Mesendoderm (in vitro differentiated cells): Measurements from ENCODE around the gene ARHGAP42.

ENCODE experiments used
- DNase-seq: peaks from one replicate; pipeline ENCODE4 v3.0.0; 2013
- H2AK5ac ChIP-seq: 2 replicates; pipeline ENCODE4 v1.6.1; 2013; ENCODE audit warnings: low read length, inconsistent platforms
- H2BK120ac ChIP-seq: 2 replicates; pipeline ENCODE4 v1.6.1; 2013; ENCODE audit warnings: low read depth, mild to moderate bottlenecking, low read length, moderate library complexity, mixed read lengths
- H2BK15ac ChIP-seq: replicated peaks from 2 replicates; pipeline ENCODE4 v1.6.1; 2013; ENCODE audit warnings: low read depth, mild to moderate bottlenecking, moderate library complexity
- H2BK5ac ChIP-seq: 2 replicates; pipeline ENCODE4 v1.6.1; 2013; ENCODE audit warnings: low read length, inconsistent platforms
- H3K18ac ChIP-seq: 2 replicates; pipeline ENCODE4 v1.6.1; 2013; ENCODE audit warnings: mild to moderate bottlenecking, low read length, mixed read lengths
- H3K23ac ChIP-seq: one replicate; pipeline ENCODE4 v1.6.1; 2013; ENCODE audit warnings: low read length
- H3K27ac ChIP-seq: 2 replicates; pipeline ENCODE4 v1.5.1; 2013; ENCODE audit warnings: low read depth, mild to moderate bottlenecking, inconsistent platforms, low read length, moderate library complexity
- H3K27me3 ChIP-seq: 2 replicates; pipeline ENCODE4 v1.6.1; 2013; ENCODE audit warnings: low read length, control low read depth, mild to moderate bottlenecking, inconsistent platforms; ENCODE audit not compliant: insufficient read depth, poor library complexity
- H3K36me3 ChIP-seq: 2 replicates; pipeline ENCODE4 v1.6.1; 2013; ENCODE audit warnings: low read length, inconsistent platforms; ENCODE audit not compliant: control insufficient read depth, insufficient read depth
- H3K4ac ChIP-seq: one replicate; pipeline ENCODE4 v1.6.1; 2013; ENCODE audit warnings: low read depth, mild to moderate bottlenecking, low read length, moderate library complexity
- H3K4me1 ChIP-seq: 2 replicates; pipeline ENCODE4 v1.6.1; 2013; ENCODE audit warnings: low read depth, low read length, inconsistent platforms; ENCODE audit not compliant: control insufficient read depth
- H3K4me2 ChIP-seq: 2 replicates; pipeline ENCODE4 v1.6.1; 2013; ENCODE audit warnings: low read length
- H3K4me3 ChIP-seq: 2 replicates; pipeline ENCODE4 v1.5.1; 2013; ENCODE audit warnings: mild to moderate bottlenecking, low read length
- H3K56ac ChIP-seq: one replicate; pipeline ENCODE4 v1.6.1; 2013; ENCODE audit warnings: low read length
- H3K79me1 ChIP-seq: 2 replicates; pipeline ENCODE4 v1.6.1; 2013; ENCODE audit warnings: low read length, inconsistent platforms
- H3K79me2 ChIP-seq: 2 replicates; pipeline ENCODE4 v1.6.1; 2013; ENCODE audit warnings: mild to moderate bottlenecking, low read length; ENCODE audit not compliant: control insufficient read depth, insufficient read depth
- H3K9ac ChIP-seq: 2 replicates; pipeline ENCODE4 v1.6.1; 2013; ENCODE audit warnings: low read length, inconsistent platforms
- H4K5ac ChIP-seq: one replicate; pipeline ENCODE4 v1.6.1; 2013; ENCODE audit warnings: low read length
- H4K8ac ChIP-seq: one replicate; pipeline ENCODE4 v1.6.1; 2013; ENCODE audit warnings: low read depth, mild to moderate bottlenecking, control low read depth, low read length, moderate library complexity
- WGBS: extraction: QIAGEN DNeasy Blood & Tissue Kit; methylation state at CpG from one replicate; pipeline ENCODE4 v1.1.7; 2013; ENCODE audit warnings: low lambda C conversion rate, missing lambda C conversion rate; ENCODE audit not compliant: insufficient coverage; ENCODE audit errors: extremely low coverage; 5-methylcytosine and 5-hydroxymethylcytosine counted together

The ARHGAP42 gene

GRCh38 chr11:100925935-100926334 is 238.8 kb downstream of the ARHGAP42 start:
- Histone ChIP-seq H2BK5ac (no peak overlapping the region), H4K8ac (no peak overlapping the region), H2BK120ac (no peak overlapping the region), H3K56ac (no peak overlapping the region), H3K27me3 (no peaks in the 10 kb centered on the region), H3K36me3 (no peaks in the 10 kb centered on the region), H3K23ac (no peak overlapping the region), H3K4ac (no peak overlapping the region), H3K79me2 (no peaks in the 10 kb centered on the region), H3K79me1 (no peaks in the 10 kb centered on the region), H3K4me3 (no peak overlapping the region), H3K9ac (no peak overlapping the region), H3K18ac (no peak overlapping the region), H3K4me1 (peaks cover 2% of the 10 kb centered on the region), H3K27ac (no peak overlapping the region), H2AK5ac (no peak overlapping the region), H3K4me2 (no peak overlapping the region), H4K5ac (no peak overlapping the region), H2BK15ac (no peak overlapping the region)
- no peak for DNase-seq
- WGBS, result no CpG with 5 or more reads among the region's 3 CpGs

- H2BK15ac ChIP-seq, result no peak overlapping the region
- no peak overlapping the region for H3K4ac ChIP-seq
- H3K23ac ChIP-seq, result no peak overlapping the region
- no peak overlapping the region for H3K4me2 ChIP-seq
- H3K4me3 ChIP-seq, result no peak overlapping the region
- peaks cover 2% of the 10 kb centered on the region for H3K4me1 ChIP-seq
- no peak overlapping the region for H3K27ac ChIP-seq
- H3K79me1 ChIP-seq, result no peaks in the 10 kb centered on the region
- no peaks in the 10 kb centered on the region for H3K36me3 ChIP-seq
- no peak overlapping the region for H2BK120ac ChIP-seq
- H4K8ac ChIP-seq, result no peak overlapping the region
- no peaks in the 10 kb centered on the region for H3K79me2 ChIP-seq
- H2BK5ac ChIP-seq, result no peak overlapping the region
- H3K27me3 ChIP-seq, result no peaks in the 10 kb centered on the region
- H3K56ac ChIP-seq, result no peak overlapping the region
- DNase-seq, result peak; percentile 43
- no peak overlapping the region for H3K9ac ChIP-seq
- no peak overlapping the region for H2AK5ac ChIP-seq
- no peak overlapping the region for H3K18ac ChIP-seq
- WGBS, result no CpG with 5 or more reads among the region's 5 CpGs
- no peak overlapping the region for H4K5ac ChIP-seq
These were observed 240.5 kb downstream of the ARHGAP42 start for GRCh38 chr11:100927579-100927978.

DNA sequence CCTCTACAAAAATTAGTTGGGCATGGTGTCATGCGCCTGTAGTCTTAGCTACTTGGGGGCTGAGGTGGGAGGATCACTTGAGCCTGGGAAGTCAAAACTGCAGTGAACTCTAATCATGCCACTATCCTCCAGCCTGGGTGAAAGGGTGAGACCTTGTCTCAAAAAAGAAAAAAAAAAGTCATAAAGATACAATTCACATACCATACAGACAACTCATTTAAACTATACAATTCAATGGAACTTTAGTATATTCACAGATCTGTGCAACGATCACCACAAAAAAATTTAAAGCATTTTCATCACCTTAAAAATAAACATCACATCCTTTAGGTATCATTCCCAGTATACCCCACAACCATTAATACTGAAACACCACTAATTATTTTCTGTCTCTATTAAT is 241.3 kb downstream of the ARHGAP42 start:
- no peaks in the 10 kb centered on the region for H3K36me3 ChIP-seq
- H2BK5ac ChIP-seq, result no peak overlapping the region
- no peak overlapping the region for H3K27ac ChIP-seq
- no peak overlapping the region for H4K5ac ChIP-seq
- no peak overlapping the region for H4K8ac ChIP-seq
- whole genome bisulfite sequencing, result 100% methylated on average over 1 of the region's 2 CpGs
- H3K27me3 ChIP-seq, result no peaks in the 10 kb centered on the region
- H3K4me2 ChIP-seq, result no peak overlapping the region
- H3K79me2 ChIP-seq, result no peaks in the 10 kb centered on the region
- H3K4me1 ChIP-seq, result peaks cover 2% of the 10 kb centered on the region
- no peak overlapping the region for H2BK120ac ChIP-seq
- no peak overlapping the region for H3K56ac ChIP-seq
- no peak overlapping the region for H3K4me3 ChIP-seq
- no peak overlapping the region for H3K4ac ChIP-seq
- H2BK15ac ChIP-seq, result no peak overlapping the region
- H3K9ac ChIP-seq, result no peak overlapping the region
- no peak overlapping the region for H3K23ac ChIP-seq
- no peak overlapping the region for H2AK5ac ChIP-seq
- H3K18ac ChIP-seq, result no peak overlapping the region
- H3K79me1 ChIP-seq, result no peaks in the 10 kb centered on the region
- no peak for DNase-seq

DNA sequence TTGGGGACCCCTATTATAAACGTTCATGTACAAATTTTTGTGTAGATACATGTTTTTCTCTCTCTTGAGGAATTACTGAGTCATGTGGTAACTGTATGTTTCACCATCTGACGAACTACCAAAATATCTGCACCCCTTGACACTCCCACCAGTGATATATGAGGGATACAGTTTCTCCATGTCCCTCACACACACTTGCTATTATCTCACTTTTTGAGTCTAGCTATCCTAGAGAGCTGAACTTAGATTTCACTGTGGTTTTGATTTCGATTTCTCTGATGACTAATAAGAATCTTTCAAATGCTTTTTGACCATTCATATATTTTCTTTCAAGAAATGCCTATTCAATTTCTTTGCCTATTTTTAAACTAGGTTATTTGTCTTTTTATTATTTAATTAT is 242.3 kb downstream of the ARHGAP42 start:
- no peak for DNase-seq
- H3K4me2 ChIP-seq, result no peak overlapping the region
- no CpG with 5 or more reads among the region's 3 CpGs for WGBS

DNA sequence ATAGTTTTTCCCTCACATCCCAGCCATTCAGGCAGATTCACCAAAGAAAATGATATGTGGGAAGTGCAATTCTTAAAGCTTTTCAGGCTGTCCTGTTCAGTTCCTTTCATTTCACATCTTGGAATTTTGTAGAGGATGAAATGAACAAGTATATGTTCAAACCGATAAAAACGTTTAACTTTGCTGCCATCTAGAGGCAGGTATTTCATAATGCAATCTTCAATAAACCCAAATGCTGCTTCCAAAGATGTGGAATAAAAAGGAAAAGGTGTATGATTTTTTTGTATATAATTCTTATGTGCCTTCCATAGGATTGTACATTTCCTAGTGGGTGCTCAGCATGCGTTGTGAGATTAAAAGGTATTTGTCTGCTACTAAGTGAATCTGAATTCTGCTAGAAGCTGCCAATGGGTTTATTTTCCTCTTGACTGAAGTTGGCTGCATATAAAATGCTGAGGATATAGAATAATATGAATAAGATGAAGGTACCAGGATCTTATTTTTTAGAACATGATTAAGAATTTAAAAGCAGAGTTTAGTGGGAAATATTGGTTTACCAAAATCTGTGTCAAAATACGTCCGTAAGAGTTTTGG is 243.2 kb downstream of the ARHGAP42 start:
- Histone ChIP-seq H2BK5ac (no peak overlapping the region), H4K8ac (no peak overlapping the region), H3K79me1 (no peaks in the 10 kb centered on the region), H3K56ac (no peak overlapping the region), H2AK5ac (no peak overlapping the region), H3K4me1 (peaks cover 2% of the 10 kb centered on the region), H3K27ac (no peak overlapping the region), H2BK15ac (no peak overlapping the region), H2BK120ac (no peak overlapping the region), H3K4me2 (no peak overlapping the region), H3K27me3 (no peaks in the 10 kb centered on the region), H3K36me3 (no peaks in the 10 kb centered on the region), H3K79me2 (no peaks in the 10 kb centered on the region), H4K5ac (no peak overlapping the region), H3K4me3 (no peak overlapping the region), H3K18ac (no peak overlapping the region), H3K9ac (no peak overlapping the region), H3K4ac (no peak overlapping the region), H3K23ac (no peak overlapping the region)
- DNase-seq, result peak; percentile 63
- WGBS, result no CpG with 5 or more reads among the region's 5 CpGs

More for the DNA sequence above, 242.3 kb downstream of the ARHGAP42 start:
- Histone ChIP-seq H3K4ac (no peak overlapping the region), H3K79me1 (no peaks in the 10 kb centered on the region), H2AK5ac (no peak overlapping the region), H3K56ac (no peak overlapping the region), H3K36me3 (no peaks in the 10 kb centered on the region), H4K5ac (no peak overlapping the region), H2BK5ac (no peak overlapping the region), H2BK120ac (no peak overlapping the region), H3K23ac (no peak overlapping the region), H3K18ac (peak overlapping the region; percentile 30), H3K27ac (no peak overlapping the region), H2BK15ac (no peak overlapping the region), H3K9ac (no peak overlapping the region), H3K4me3 (no peak overlapping the region), H3K27me3 (no peaks in the 10 kb centered on the region), H3K4me1 (peaks cover 2% of the 10 kb centered on the region), H4K8ac (no peak overlapping the region), H3K79me2 (no peaks in the 10 kb centered on the region)

- WGBS, result no CpG with 5 or more reads among the region's 3 CpGs
- H3K18ac ChIP-seq, result no peak overlapping the region
These were observed 245.5 kb downstream of the ARHGAP42 start for GRCh38 chr11:100932474-100933100.

More at GRCh38 chr11:100932474-100933100, 245.5 kb downstream of the ARHGAP42 start:
- peak; percentile 53 for DNase-seq
- Histone ChIP-seq H3K9ac (no peak overlapping the region), H3K4me3 (no peak overlapping the region), H3K23ac (no peak overlapping the region), H3K4me2 (no peak overlapping the region), H4K8ac (no peak overlapping the region), H2AK5ac (no peak overlapping the region), H3K27me3 (no peaks in the 10 kb centered on the region), H3K4me1 (peaks cover 2% of the 10 kb centered on the region), H2BK15ac (no peak overlapping the region), H3K4ac (no peak overlapping the region), H3K79me1 (no peaks in the 10 kb centered on the region), H2BK120ac (no peak overlapping the region), H3K27ac (no peak overlapping the region), H2BK5ac (no peak overlapping the region), H3K56ac (no peak overlapping the region), H3K79me2 (no peaks in the 10 kb centered on the region), H4K5ac (no peak overlapping the region), H3K36me3 (no peaks in the 10 kb centered on the region)
